HG03025 (cell line): Measurements from ENCODE around the gene OTOP3.
"Not testable (repeated sequence)": the region's sequence is repeated elsewhere in the genome, so short reads cannot be mapped to it uniquely, and the experiment has no call there.

Source experiments
- ATAC-seq: cut with Tn5 transposase; IDR thresholded peaks from one replicate; pipeline ENCODE4 v1.9.1; 2021; ENCODE audit warnings: mild to moderate bottlenecking, moderate library complexity; ENCODE audit not compliant: unreplicated experiment, low FRiP score

Gene OTOP3

GRCh38 chr17:74935585-74936469 is at the start of gene OTOP3:
Gene OTOP3 (plus strand): TSS chr17:74935898. CDS start chr17:74935922, 24 bp downstream.
- no peak for ATAC-seq

GRCh38 chr17:74888469-74888868 is 47.2 kb upstream of the OTOP3 start:
- no peak for ATAC-seq

GRCh38 chr17:74890554-74890953 is 45.1 kb upstream of the OTOP3 start:
- ATAC-seq: no peak

- no peak for ATAC-seq
Measured at GRCh38 chr17:74892013-74892841, 43.5 kb upstream of the OTOP3 start.

GRCh38 chr17:74892974-74893911 is 42.5 kb upstream of the OTOP3 start, which contains the start of gene FADS6:
Gene FADS6 (minus strand): TSS chr17:74893633. CDS start chr17:74893595, 38 bp downstream.
- no peak for ATAC-seq

- ATAC-seq: no peak
Measured at GRCh38 chr17:74893936-74894671, 41.6 kb upstream of the OTOP3 start.

GRCh38 chr17:74898376-74898946 is 37.2 kb upstream of the OTOP3 start:
- ATAC-seq: no peak

GRCh38 chr17:74900208-74900607 is 35.5 kb upstream of the OTOP3 start:
- ATAC-seq: no peak

GRCh38 chr17:74901353-74902135 is 34.2 kb upstream of the OTOP3 start:
- ATAC-seq: no peak

- no peak for ATAC-seq
Measured at GRCh38 chr17:74903034-74903433, 32.7 kb upstream of the OTOP3 start.

GRCh38 chr17:74903671-74904070 is 32.0 kb upstream of the OTOP3 start:
- ATAC-seq: no peak

GRCh38 chr17:74904687-74905409 is 30.9 kb upstream of the OTOP3 start:
- ATAC-seq: no peak

- not testable (repeated sequence) for ATAC-seq
Measured at GRCh38 chr17:74906214-74906793, 29.4 kb upstream of the OTOP3 start.

GRCh38 chr17:74907012-74907411 is 28.7 kb upstream of the OTOP3 start:
- ATAC-seq: no peak

- not testable (repeated sequence) for ATAC-seq
Measured at GRCh38 chr17:74909097-74909496, 26.6 kb upstream of the OTOP3 start.

GRCh38 chr17:74911423-74911822 is 24.3 kb upstream of the OTOP3 start:
- not testable (repeated sequence) for ATAC-seq

GRCh38 chr17:74916136-74916850 is 19.4 kb upstream of the OTOP3 start:
- ATAC-seq: no peak
